Smooth muscle cell (in vitro differentiated cells): ENCODE data around the gene HOTAIR. TPM values are rescaled to one million over a fixed set of nuclear protein-coding genes. Genes with fewer than 3 reads are reported as not detected.
A peak's percentile ranks its signal among the peaks of the same experiment; 100 is the strongest.

Source experiments
- DNase-seq: peaks from one replicate; lab custom pipeline; 2025; ENCODE audit not compliant: unreplicated experiment; lab: John Stamatoyannopoulos, UW
- H2AFZ ChIP-seq: fragments of 200-600 bp; sonication (generic); 2 replicates; pipeline ENCODE4 v1.6.0; 2016; ENCODE audit warnings: antibody characterized with exemption, low read depth, mild to moderate bottlenecking
- H3F3A ChIP-seq: fragments of 200-600 bp; sonication (generic); 2 replicates; pipeline ENCODE4 v1.6.0; 2017; ENCODE audit warnings: antibody characterized with exemption, low read depth
- H3K27ac ChIP-seq: fragments of 200-600 bp; sonication (generic); 2 replicates; pipeline ENCODE4 v1.5.1; 2016; ENCODE audit warnings: low read depth, mild to moderate bottlenecking
- H3K27me3 ChIP-seq: fragments of 200-600 bp; sonication (generic); 2 replicates; pipeline ENCODE4 v1.6.1; 2016; ENCODE audit warnings: low read depth, mild to moderate bottlenecking
- H3K36me3 ChIP-seq: fragments of 200-600 bp; sonication (generic); 2 replicates; pipeline ENCODE4 v1.5.1; 2016; ENCODE audit warnings: low read depth
- H3K4me1 ChIP-seq: fragments of 200-600 bp; sonication (generic); 2 replicates; pipeline ENCODE4 v1.5.1; 2016; ENCODE audit warnings: low read depth
- H3K4me2 ChIP-seq: fragments of 200-600 bp; sonication (generic); 2 replicates; pipeline ENCODE4 v1.6.0; 2016; ENCODE audit warnings: mild to moderate bottlenecking
- H3K4me3 ChIP-seq: fragments of 200-600 bp; sonication (generic); 2 replicates; pipeline ENCODE4 v1.5.1; 2016; ENCODE audit warnings: mild to moderate bottlenecking
- H3K79me2 ChIP-seq: fragments of 200-600 bp; sonication (generic); 2 replicates; pipeline ENCODE4 v1.6.0; 2016; ENCODE audit warnings: low read depth, mild to moderate bottlenecking
- H3K9ac ChIP-seq: fragments of 200-600 bp; sonication (generic); 2 replicates; pipeline ENCODE4 v1.6.0; 2016; ENCODE audit warnings: low read depth
- H3K9me3 ChIP-seq: fragments of 200-600 bp; sonication (generic); replicated peaks from 2 replicates; pipeline ENCODE4 v1.5.1; 2016; ENCODE audit warnings: low read depth
- H4K20me1 ChIP-seq: fragments of 200-600 bp; sonication (generic); 2 replicates; pipeline ENCODE4 v1.6.0; 2016; ENCODE audit warnings: low read depth
- CTCF ChIP-seq: fragments of 200-600 bp; sonication (generic); IDR thresholded peaks from 2 replicates; pipeline ENCODE4 v1.5.1; 2017; ENCODE audit warnings: borderline replicate concordance, mild to moderate bottlenecking, antibody characterized with exemption; ENCODE audit not compliant: insufficient read depth, poor library complexity, severe bottlenecking
- WGBS: methylation state at CpG from one replicate; pipeline ENCODE4 v1.1.7; 2016; ENCODE audit warnings: low lambda C conversion rate; 5-methylcytosine and 5-hydroxymethylcytosine counted together
- polyA plus RNA-seq: library from polyadenylated mRNA; unstranded; fragments of >200 nt; fragmentation: Nextera tagmentation; extraction: Ambion mirVana; gene quantifications from 2 replicates; pipeline ENCODE4 v1.2.1, GENCODE V29; 2016
- total RNA-seq: library from RNA; depleted of rRNA; stranded (reverse); fragments of >200 nt; gene quantifications from 2 replicates; pipeline ENCODE4 v1.2.3, GENCODE V29; 2014

Gene HOTAIR
- total and polyA plus RNA-seq, 2 experiments from 2014 or later: 0.43 TPM; not detected in 1

DNA sequence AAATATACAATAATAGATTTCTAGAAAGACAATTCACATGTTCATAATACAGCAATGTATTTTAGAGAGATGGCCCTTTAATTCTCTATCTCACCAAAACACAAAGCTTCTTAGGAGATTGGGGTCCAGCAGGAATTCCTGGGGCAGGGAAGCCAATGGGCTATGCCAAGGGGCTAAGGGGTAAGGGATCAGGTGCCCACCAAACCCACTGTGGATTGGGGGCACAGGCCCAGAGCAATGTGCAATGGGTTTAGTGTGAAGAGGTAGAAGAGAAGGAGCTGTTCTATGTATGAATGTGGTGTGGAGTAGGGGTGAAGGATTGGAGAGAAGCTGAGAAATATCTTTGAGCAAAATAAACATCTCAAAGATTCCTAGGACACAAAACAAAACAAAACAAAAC is 33.6 kb downstream of the HOTAIR start:
- peaks cover 100% of the 10 kb centered on the region for H3K27me3 ChIP-seq
- no peak for TF ChIP-seq CTCF

GRCh38 chr12:53940443-53941014 is 34.2 kb downstream of the HOTAIR start:
- Histone ChIP-seq H3K27ac (no peak overlapping the region), H3K9ac (no peak overlapping the region), H4K20me1 (no peaks in the 10 kb centered on the region), H3K27me3 (peaks cover 100% of the 10 kb centered on the region), H3K4me3 (peak overlapping the region; percentile 42), H3K79me2 (no peaks in the 10 kb centered on the region), H3K4me2 (peak overlapping the region; percentile 71), H3F3A (no peaks in the 10 kb centered on the region), H2AFZ (no peak overlapping the region), H3K4me1 (peaks cover 3% of the 10 kb centered on the region), H3K9me3 (no peaks in the 10 kb centered on the region), H3K36me3 (no peaks in the 10 kb centered on the region)
- 26% methylated on average over 9 of the region's 9 CpGs for WGBS
- DNase-seq: no peak
- TF ChIP-seq CTCF: no peak

More for the DNA sequence above, 33.6 kb downstream of the HOTAIR start:
- H3K4me1 ChIP-seq: no peaks in the 10 kb centered on the region
- H2AFZ ChIP-seq: no peak overlapping the region
- H3K27ac ChIP-seq: no peak overlapping the region
- no peaks in the 10 kb centered on the region for H3K36me3 ChIP-seq
- no peak for DNase-seq
- no peaks in the 10 kb centered on the region for H4K20me1 ChIP-seq
- H3K79me2 ChIP-seq: no peaks in the 10 kb centered on the region
- H3K9ac ChIP-seq: no peak overlapping the region
- H3K4me2 ChIP-seq: peak overlapping the region; percentile 9
- no peaks in the 10 kb centered on the region for H3F3A ChIP-seq
- no peaks in the 10 kb centered on the region for H3K9me3 ChIP-seq
- no peak overlapping the region for H3K4me3 ChIP-seq

GRCh38 chr12:53939141-53940108 is 35.3 kb downstream of the HOTAIR start:
- Histone ChIP-seq H3K4me3 (peak overlapping the region; percentile 42), H3K9me3 (no peaks in the 10 kb centered on the region), H3K79me2 (no peaks in the 10 kb centered on the region), H3K4me2 (peak overlapping the region; percentile 71), H3K27ac (no peak overlapping the region), H3K27me3 (peaks cover 100% of the 10 kb centered on the region), H2AFZ (no peak overlapping the region), H3K4me1 (peaks cover 6% of the 10 kb centered on the region), H4K20me1 (no peaks in the 10 kb centered on the region), H3K36me3 (no peaks in the 10 kb centered on the region), H3F3A (no peaks in the 10 kb centered on the region), H3K9ac (no peak overlapping the region)
- WGBS: 10% methylated on average over 58 of the region's 91 CpGs
- no peak for DNase-seq
- no peak for TF ChIP-seq CTCF
